ENCODE results near the gene DHCR24.

DNA sequence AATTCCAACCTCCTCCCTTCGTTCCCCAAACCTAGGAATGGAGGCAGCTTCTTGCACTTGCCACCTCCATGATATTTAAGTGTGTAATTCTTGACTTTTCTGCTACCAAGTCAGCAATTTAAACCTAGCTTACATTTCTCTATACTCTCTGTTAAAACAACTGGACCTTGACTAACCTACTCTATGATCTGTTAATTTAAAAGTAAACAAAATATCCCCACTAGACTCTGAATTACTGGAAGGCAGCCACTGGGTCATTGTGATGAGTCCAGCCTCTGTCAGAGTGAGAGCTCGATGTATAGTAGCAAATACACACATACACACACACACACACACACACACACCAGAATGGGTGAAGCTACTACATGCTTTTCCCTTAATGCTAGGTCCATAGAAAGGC lies 40.0 kb upstream of the DHCR24 start:
- TF ChIP-seq POLR2AphosphoS5 (IDR thresholded peaks at IDR 0.05; ENCODE audit: borderline replicate concordance, low read depth, low read length) (no peak), EZH2 (IDR thresholded peaks at IDR 0.05) (no peak)

Data from SK-N-MC (cell line).